Measurements from ENCODE around the gene BMAL2. TPM values are rescaled to one million over a fixed set of nuclear protein-coding genes. Genes with fewer than 3 reads are reported as not detected.
A peak's percentile ranks its signal among the peaks of the same experiment; 100 is the strongest.

BMAL2 gene
- total and polyA plus RNA-seq, 2 experiments from 2014 or later: 5.5 to 18.2 TPM

DNA sequence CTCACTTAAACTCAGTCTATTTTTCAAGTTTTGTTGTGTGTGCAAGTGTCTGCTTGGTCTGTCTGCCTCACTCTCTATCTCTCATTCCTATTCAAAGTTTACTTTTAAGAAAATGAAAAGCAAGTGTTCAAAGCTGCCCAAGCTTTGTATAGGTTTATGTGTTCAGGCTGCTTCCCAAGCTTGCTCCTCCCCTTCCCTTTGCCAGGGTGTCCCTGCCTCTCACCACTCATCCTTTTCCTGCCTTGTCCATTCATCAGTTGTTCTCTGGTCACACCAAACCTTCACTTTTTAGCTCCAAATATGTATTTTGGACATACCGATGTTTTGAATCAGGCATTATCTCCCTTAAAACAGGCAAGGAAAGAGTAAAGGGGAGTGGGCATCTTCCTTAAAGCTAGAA lies 47.2 kb upstream of the BMAL2 start:
- no peaks in the 10 kb centered on the region for H3K36me3 Mint-ChIP-seq (ENCODE audit: low read depth)
- Histone ChIP-seq H3K9me2 (ENCODE audit: insufficient read depth) (no peaks in the 10 kb centered on the region), H3K4me2 (peak overlapping the region; percentile 49), H3K27ac (ENCODE audit: low read depth) (no peak overlapping the region), H2AFZ (no peak overlapping the region), H3K27me3 (ENCODE audit: insufficient read depth) (no peaks in the 10 kb centered on the region), H3K4me3 (no peak overlapping the region), H3K36me3 (ENCODE audit: insufficient read depth) (no peaks in the 10 kb centered on the region), H3K4me1 (ENCODE audit: insufficient read depth) (peaks cover 36% of the 10 kb centered on the region), H3K79me2 (replicated peaks; ENCODE audit: insufficient read depth) (peaks cover 33% of the 10 kb centered on the region), H3F3A (replicated peaks; ENCODE audit: low read depth) (no peaks in the 10 kb centered on the region), H4K20me1 (replicated peaks; ENCODE audit: insufficient read depth) (no peaks in the 10 kb centered on the region)
- DNase-seq (ENCODE audit: low spot score): no peak
- H3K4me1 Mint-ChIP-seq: peaks cover 38% of the 10 kb centered on the region
- no peak for TF ChIP-seq POLR2AphosphoS5 (IDR thresholded peaks at IDR 0.05; ENCODE audit: low read depth)
- no peak for TF ChIP-seq REST (IDR thresholded peaks at IDR 0.05; ENCODE audit: unreplicated experiment)
- no peak for TF ChIP-seq ZNF462 (CRISPR knock-in tag; IDR thresholded peaks at IDR 0.05)
- TF ChIP-seq ZNF331 (CRISPR knock-in tag; IDR thresholded peaks at IDR 0.05; ENCODE audit: low read depth): no peak
- TF ChIP-seq ZNF114 (CRISPR knock-in tag; IDR thresholded peaks at IDR 0.05): no peak
- TF ChIP-seq, protein P1, sequence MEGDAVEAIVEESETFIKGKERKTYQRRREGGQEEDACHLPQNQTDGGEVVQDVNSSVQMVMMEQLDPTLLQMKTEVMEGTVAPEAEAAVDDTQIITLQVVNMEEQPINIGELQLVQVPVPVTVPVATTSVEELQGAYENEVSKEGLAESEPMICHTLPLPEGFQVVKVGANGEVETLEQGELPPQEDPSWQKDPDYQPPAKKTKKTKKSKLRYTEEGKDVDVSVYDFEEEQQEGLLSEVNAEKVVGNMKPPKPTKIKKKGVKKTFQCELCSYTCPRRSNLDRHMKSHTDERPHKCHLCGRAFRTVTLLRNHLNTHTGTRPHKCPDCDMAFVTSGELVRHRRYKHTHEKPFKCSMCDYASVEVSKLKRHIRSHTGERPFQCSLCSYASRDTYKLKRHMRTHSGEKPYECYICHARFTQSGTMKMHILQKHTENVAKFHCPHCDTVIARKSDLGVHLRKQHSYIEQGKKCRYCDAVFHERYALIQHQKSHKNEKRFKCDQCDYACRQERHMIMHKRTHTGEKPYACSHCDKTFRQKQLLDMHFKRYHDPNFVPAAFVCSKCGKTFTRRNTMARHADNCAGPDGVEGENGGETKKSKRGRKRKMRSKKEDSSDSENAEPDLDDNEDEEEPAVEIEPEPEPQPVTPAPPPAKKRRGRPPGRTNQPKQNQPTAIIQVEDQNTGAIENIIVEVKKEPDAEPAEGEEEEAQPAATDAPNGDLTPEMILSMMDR (conservative IDR thresholded peaks at IDR 0.05; ENCODE audit: low read depth in 2 of 2): no peak
- no peak for TF ChIP-seq CREB1 (CRISPR knock-in tag; IDR thresholded peaks at IDR 0.05; ENCODE audit: low read depth)
- TF ChIP-seq, protein P2, sequence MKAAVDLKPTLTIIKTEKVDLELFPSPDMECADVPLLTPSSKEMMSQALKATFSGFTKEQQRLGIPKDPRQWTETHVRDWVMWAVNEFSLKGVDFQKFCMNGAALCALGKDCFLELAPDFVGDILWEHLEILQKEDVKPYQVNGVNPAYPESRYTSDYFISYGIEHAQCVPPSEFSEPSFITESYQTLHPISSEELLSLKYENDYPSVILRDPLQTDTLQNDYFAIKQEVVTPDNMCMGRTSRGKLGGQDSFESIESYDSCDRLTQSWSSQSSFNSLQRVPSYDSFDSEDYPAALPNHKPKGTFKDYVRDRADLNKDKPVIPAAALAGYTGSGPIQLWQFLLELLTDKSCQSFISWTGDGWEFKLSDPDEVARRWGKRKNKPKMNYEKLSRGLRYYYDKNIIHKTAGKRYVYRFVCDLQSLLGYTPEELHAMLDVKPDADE (IDR thresholded peaks at IDR 0.05): no peak
- TF ChIP-seq EZH2phosphoT487 (IDR thresholded peaks at IDR 0.05; ENCODE audit: unreplicated experiment): no peak
- no peak for TF ChIP-seq NANOG (IDR thresholded peaks at IDR 0.05; ENCODE audit: borderline replicate concordance)
- no peak for TF ChIP-seq STAT1 (IDR thresholded peaks at IDR 0.05; ENCODE audit: unreplicated experiment)
- no peak for TF ChIP-seq EZH2 (IDR thresholded peaks at IDR 0.05; ENCODE audit: low read depth, unreplicated experiment)
- TF ChIP-seq JUNB (IDR thresholded peaks at IDR 0.05; ENCODE audit: unreplicated experiment): no peak
- no peaks in the 10 kb centered on the region for H3K27me3 Mint-ChIP-seq (ENCODE audit: insufficient read depth, low read depth, poor library complexity)
- no peak overlapping the region for H3K4me3 Mint-ChIP-seq
- H3K9me3 Mint-ChIP-seq: no peaks in the 10 kb centered on the region
- ATAC-seq: peak; percentile 67
- peak overlapping the region; percentile 42; the same call in 1 of the 2 replicates for H3K27ac Mint-ChIP-seq
